IgD-negative memory B cell (primary cell): ENCODE data around the gene MSL3B.
A peak's percentile ranks its signal among the peaks of the same experiment; 100 is the strongest.

Experiments
- H3K27ac Mint-ChIP-seq, 3 donors: one replicate each; pipeline ENCODE4 v1.8.0; 2020 to 2022; ENCODE audit warnings: mild to moderate bottlenecking in 3 of 3, mixed read lengths in 3 of 3, moderate library complexity in 1 of 3
- H3K27me3 Mint-ChIP-seq: one replicate; pipeline ENCODE4 v1.8.0; 2021; ENCODE audit warnings: mixed read lengths
- H3K36me3 Mint-ChIP-seq: one replicate; pipeline ENCODE4 v1.8.0; 2020; ENCODE audit warnings: mild to moderate bottlenecking, mixed read lengths
- H3K4me1 Mint-ChIP-seq, 3 donors: one replicate each; pipeline ENCODE4 v1.8.0; 2020 to 2022; ENCODE audit warnings: mixed read lengths in 3 of 3, mild to moderate bottlenecking in 1 of 3
- H3K4me3 Mint-ChIP-seq, 4 donors: one replicate each; pipeline ENCODE4 v1.8.0; 2020 to 2022; ENCODE audit warnings: mild to moderate bottlenecking in 4 of 4, mixed read lengths in 4 of 4, moderate library complexity in 3 of 4
- H3K9me3 Mint-ChIP-seq, 3 donors: one replicate each; pipeline ENCODE4 v1.8.0; 2020 to 2021; ENCODE audit warnings: mixed read lengths in 3 of 3, mild to moderate bottlenecking in 1 of 3

The MSL3B gene

DNA sequence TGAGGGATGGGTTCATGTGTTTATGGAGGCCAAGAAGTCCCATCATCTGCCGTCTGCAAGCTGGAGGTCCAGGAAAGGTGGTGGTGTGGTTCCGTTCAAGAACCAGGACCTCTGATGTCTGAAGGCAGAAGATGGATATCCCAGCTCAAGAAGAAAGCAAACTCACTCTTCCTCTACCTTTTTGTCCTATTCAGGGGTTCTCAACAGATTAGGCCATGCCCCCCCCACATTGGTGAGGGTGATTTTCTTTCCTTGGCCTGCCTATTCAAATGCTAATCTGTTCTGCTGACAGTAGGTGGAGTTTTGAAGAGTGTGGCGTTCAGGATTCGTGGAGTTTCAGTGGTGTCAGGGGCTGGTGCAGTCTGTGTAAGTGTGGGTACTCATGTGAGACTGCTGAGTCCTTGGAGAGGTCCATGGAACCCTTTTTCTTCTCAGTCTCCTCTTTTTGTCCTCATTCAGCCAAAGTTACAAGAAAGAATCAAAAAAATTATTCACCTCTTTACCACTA is 5.9 kb downstream of the MSL3B start:
- Mint-ChIP-seq H3K4me1 (peaks cover 0 to 5% (median 0%) of the 10 kb centered on the region in 3 donors), H3K36me3 (no peaks in the 10 kb centered on the region), H3K27me3 (no peaks in the 10 kb centered on the region), H3K4me3 (peak overlapping the region in 1 of 4 donors; percentile 19), H3K9me3 (peaks cover 0 to 7% (median 1%) of the 10 kb centered on the region in 3 donors), H3K27ac (no peak overlapping the region)

DNA sequence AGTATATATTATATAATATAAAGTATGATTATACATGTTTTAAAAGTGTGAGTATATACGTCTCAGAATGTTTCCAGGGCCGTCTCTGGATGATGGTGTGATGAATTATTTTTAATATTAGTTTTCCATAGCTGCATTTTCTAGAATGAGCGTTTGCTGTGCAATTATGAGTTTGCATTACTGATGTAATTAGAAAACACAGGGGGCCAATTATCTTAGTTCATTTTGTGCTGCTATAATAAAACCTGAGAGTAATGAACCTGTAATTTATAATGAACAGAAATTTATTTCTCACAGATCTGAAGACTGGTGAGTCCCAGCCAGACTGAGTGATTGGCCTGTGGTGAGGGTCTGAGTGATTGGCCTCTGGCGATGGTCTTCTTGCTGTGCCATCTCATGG is 9.9 kb downstream of the MSL3B start:
- Mint-ChIP-seq H3K36me3 (peaks cover 2% of the 10 kb centered on the region), H3K4me1 (peaks cover 6 to 11% (median 8%) of the 10 kb centered on the region in 3 donors), H3K4me3 (no peak overlapping the region), H3K27me3 (peaks cover 2% of the 10 kb centered on the region), H3K27ac (no peak overlapping the region), H3K9me3 (peaks cover 0 to 1% (median 0%) of the 10 kb centered on the region in 3 donors)

DNA sequence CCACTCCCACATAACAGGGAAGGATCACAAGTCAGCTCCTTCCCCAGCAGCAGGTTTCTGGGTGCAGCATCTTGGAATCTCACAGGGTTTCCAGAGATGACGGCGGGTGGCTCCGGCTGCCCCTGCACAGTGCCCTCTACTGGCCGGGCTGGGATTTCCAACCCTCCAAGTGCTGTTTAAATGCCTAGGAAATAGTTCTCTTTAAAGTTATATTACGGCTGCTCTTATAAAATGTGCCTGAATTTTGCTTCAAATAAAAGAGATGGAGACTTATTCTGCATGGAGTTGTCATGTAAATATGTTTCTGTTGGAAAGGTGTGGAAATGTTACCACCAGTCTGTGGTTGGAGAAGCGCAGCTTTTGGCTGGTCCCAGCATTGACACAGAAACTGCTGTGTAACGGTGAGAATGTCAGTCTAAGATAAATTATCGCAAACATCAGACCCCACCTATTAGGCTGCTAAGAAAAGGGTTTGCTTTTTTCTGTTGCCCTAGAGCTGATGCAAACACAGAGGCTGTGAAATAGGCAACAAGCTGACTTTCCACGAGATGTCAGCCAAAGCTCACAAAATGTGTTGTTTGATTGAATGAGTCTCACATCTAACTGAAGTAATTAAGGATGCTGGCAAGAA is 10.6 kb downstream of the MSL3B start:
- Mint-ChIP-seq H3K27me3 (peaks cover 2% of the 10 kb centered on the region), H3K4me1 (peaks cover 6 to 12% (median 9%) of the 10 kb centered on the region in 3 donors), H3K9me3 (peaks cover 0 to 1% (median 0%) of the 10 kb centered on the region in 3 donors), H3K27ac (peak overlapping the region in 1 of 3 donors; percentile 57), H3K4me3 (peak overlapping the region in 2 of 4 donors; percentile 40 to 77), H3K36me3 (peaks cover 2% of the 10 kb centered on the region)

DNA sequence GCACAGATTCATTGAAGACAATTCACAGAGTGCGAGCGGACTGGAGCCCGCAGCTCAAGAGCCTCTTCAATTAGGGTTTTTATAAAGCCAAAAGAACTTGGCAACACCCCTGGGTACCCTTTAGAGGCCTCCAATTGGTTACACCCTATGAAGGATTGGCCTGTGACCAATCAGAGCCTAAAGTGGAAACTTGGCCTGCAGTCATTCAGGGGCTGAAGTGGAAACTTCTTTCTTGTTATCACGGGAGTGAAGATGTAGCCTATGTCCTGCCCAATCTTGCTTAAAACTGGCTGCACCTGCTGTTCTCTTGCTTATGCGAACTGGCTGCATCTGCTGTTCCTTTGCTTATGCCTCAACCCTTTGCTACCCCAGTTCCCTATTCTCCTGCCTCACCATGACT is 12.0 kb downstream of the MSL3B start:
- Mint-ChIP-seq H3K36me3 (peaks cover 2% of the 10 kb centered on the region), H3K4me3 (peak overlapping the region in 2 of 4 donors; percentile 10 to 67), H3K4me1 (peaks cover 7 to 15% (median 11%) of the 10 kb centered on the region in 3 donors), H3K9me3 (no peaks in the 10 kb centered on the region), H3K27me3 (peaks cover 3% of the 10 kb centered on the region), H3K27ac (no peak overlapping the region)

DNA sequence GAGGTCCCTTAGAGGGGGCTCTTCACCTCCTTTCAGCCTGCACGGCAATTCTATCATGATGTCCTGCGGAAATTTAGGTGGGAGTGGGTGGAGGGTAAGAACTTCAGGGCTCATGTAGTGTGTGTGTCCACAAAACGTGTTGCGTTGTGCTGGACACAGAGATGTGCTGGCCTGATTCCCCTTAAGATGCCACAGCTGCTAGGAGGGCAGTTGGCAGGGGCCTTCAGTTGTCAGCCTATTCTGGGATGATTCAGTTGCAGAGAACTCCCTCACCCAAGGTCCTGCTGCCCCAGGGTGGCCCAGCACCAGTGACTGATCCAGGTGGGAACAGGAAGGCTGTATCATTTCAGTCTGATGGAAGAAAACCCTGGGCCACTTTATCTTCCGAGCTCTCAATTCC is 12.8 kb downstream of the MSL3B start:
- H3K9me3 Mint-ChIP-seq: no peaks in the 10 kb centered on the region
- peaks cover 3% of the 10 kb centered on the region for H3K27me3 Mint-ChIP-seq
- peak overlapping the region; percentile 52 to 99 (median 79) for H3K4me3 Mint-ChIP-seq
- H3K27ac Mint-ChIP-seq: peak overlapping the region in 1 of 3 donors; percentile 13
- H3K36me3 Mint-ChIP-seq: peaks cover 2% of the 10 kb centered on the region
- H3K4me1 Mint-ChIP-seq: peaks cover 7 to 15% (median 11%) of the 10 kb centered on the region in 3 donors

DNA sequence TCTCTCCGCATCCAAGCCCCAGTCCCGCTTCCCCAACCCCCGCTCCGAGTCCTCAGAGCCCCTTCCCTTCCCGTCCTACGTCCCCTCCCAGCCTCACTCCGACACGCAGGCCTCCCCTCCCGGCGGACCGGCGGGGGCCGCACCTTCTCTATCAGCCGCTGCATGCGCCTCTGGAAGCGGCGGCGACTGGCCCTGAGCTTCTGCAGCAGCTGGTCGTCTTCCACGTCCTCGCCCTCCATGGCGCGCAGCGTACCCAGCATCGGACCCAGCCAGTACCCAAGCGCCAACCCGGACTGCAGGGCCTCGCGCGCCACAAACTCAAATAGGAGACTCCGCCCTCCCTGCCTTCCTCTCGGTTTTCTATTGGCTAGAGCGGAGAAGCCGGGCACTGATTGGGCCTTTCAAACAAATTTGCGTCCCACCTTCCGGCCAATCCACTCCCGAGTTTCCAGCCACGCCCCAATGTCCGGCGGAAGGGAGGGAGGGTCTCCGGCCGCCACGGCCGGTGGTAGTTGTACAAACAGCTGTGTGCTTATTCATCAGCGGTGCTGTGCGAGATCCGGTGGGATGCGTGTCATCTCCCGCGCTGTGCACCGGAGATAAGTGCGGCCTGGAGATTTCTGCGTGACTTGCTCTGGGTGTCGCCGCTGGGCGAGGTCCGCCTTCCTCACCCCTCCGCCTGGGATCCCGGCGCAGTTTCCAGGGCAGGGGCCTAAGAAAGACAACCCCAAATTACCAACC is 13.8 kb downstream of the MSL3B start, which contains the start of gene HJURP:
HJURP (minus strand) TSS at position 295 of the 741 bp plus-strand sequence; CDS start at position 260, 35 bp downstream.
- peaks cover 3% of the 10 kb centered on the region for H3K27me3 Mint-ChIP-seq
- no peaks in the 10 kb centered on the region for H3K9me3 Mint-ChIP-seq
- H3K27ac Mint-ChIP-seq: peak within 1 kb of the TSS in 2 of 3 donors; percentile 13 to 85
- peaks cover 2% of the 10 kb centered on the region for H3K36me3 Mint-ChIP-seq
- peak within 1 kb of the TSS; percentile 74 to 99 (median 96) for H3K4me3 Mint-ChIP-seq
- H3K4me1 Mint-ChIP-seq: peaks cover 7 to 15% (median 11%) of the 10 kb centered on the region in 3 donors

DNA sequence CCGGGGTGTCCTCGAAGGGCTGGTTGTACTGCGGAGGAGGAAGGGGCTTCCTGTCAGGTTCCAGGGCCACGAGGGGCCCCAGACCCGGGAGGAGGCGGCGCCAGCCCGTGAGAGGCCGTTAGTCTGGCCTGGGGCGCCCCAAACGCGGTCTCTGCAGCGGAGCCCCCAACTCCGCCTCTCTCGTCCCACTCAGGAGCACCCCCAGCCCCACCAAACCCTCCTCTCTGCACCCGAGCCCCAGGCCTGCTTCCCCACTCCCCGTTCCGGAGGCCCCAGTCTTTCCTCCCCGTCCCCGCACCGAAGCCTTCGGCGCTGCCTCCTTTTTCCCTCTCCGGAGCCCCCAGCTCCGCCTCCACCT is 14.3 kb downstream of the MSL3B start:
- Mint-ChIP-seq H3K27ac (no peak overlapping the region), H3K27me3 (peaks cover 3% of the 10 kb centered on the region), H3K4me1 (peaks cover 7 to 15% (median 11%) of the 10 kb centered on the region in 3 donors), H3K4me3 (peak overlapping the region; percentile 74 to 99 (median 96)), H3K36me3 (peaks cover 2% of the 10 kb centered on the region), H3K9me3 (no peaks in the 10 kb centered on the region)

DNA sequence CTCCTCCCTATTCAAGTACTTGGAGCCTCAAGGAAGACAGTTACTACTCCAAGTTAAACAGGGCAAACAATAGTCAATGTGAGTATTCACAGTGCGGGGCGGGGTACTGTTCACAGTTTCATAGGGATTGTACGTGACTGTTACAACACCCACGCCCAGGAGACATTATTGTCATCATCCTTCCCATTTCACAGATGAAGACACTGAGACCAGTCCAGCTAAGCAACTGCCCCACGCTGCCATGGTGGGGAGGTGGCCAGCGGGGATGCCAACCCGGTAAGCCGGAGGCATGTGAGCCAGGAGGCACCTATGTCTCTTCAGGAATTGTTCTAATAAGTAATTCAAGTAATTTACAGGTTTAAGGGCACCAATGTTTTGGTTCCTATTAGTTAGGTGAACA is 14.8 kb downstream of the MSL3B start:
- peaks cover 3% of the 10 kb centered on the region for H3K27me3 Mint-ChIP-seq
- no peak overlapping the region for H3K27ac Mint-ChIP-seq
- H3K36me3 Mint-ChIP-seq: peaks cover 2% of the 10 kb centered on the region
- no peaks in the 10 kb centered on the region for H3K9me3 Mint-ChIP-seq
- H3K4me3 Mint-ChIP-seq: peak overlapping the region; percentile 74 to 99 (median 96)
- peaks cover 7 to 15% (median 11%) of the 10 kb centered on the region in 3 donors for H3K4me1 Mint-ChIP-seq

DNA sequence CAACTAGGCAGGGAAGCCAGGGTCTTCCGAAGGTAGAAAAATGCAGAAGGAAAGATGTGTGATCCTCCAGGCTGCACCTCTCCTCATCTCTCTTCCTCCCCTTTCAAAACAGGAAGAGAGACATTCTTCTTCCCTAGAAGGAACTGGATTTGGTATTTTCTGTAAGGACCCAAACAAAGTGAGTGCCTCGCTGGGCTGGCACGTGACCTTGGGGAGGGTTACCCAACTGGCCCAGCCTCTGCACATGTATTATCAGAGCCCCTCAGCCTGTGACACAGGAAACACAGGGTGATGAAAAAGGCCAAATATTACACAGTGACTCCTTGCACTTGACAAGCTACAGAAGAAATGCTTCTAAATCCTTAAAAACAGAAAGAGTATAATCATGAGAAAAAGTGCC is 16.1 kb downstream of the MSL3B start:
- no peak overlapping the region for H3K27ac Mint-ChIP-seq
- peaks cover 2% of the 10 kb centered on the region for H3K36me3 Mint-ChIP-seq
- peaks cover 3% of the 10 kb centered on the region for H3K27me3 Mint-ChIP-seq
- no peaks in the 10 kb centered on the region for H3K9me3 Mint-ChIP-seq
- H3K4me3 Mint-ChIP-seq: peak overlapping the region in 1 of 4 donors; percentile 65
- H3K4me1 Mint-ChIP-seq: peaks cover 7 to 11% (median 9%) of the 10 kb centered on the region in 3 donors

DNA sequence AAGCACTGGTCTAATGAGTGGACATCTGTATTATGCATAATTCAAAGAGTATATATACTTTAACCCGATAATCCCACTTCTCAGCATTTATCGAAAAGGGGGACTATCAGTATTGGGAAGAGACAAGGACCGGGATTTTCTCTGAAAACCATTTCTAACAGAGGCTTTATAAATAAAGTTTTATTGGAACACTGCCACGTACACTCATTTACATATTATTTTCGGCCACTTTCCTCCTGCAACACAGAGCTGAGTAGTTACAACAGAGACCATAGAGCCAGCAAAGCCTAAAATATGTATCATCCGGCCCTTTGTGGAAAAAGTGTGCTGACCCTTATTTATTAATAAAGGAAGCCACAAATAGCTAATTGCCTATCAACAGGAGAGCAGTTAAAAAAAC is 17.0 kb downstream of the MSL3B start:
- peaks cover 3% of the 10 kb centered on the region for H3K27me3 Mint-ChIP-seq
- H3K9me3 Mint-ChIP-seq: no peaks in the 10 kb centered on the region
- H3K27ac Mint-ChIP-seq: no peak overlapping the region
- H3K4me3 Mint-ChIP-seq: no peak overlapping the region
- peaks cover 2% of the 10 kb centered on the region for H3K36me3 Mint-ChIP-seq
- H3K4me1 Mint-ChIP-seq: peaks cover 7 to 11% (median 9%) of the 10 kb centered on the region in 3 donors

DNA sequence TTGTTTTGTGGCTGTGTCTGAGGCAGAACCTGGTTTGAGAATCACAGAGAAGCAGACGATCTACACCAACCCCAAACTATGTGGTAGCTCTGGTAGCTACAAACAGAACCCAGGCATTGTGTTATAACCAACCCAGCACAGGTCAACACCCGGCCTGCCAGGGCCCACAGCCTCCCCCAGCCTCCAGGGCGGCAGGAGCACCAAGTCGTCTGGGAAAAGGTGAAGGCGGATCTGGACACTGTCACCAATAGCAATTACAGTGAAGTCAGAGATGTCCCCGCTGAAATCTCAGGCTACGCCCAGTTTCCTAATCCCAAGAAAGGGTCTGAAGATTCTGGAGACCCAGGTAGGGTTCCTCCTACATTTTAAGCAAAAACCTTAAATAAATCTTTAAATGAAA is 17.4 kb downstream of the MSL3B start:
- H3K9me3 Mint-ChIP-seq: no peaks in the 10 kb centered on the region
- H3K4me1 Mint-ChIP-seq: peaks cover 7 to 13% (median 9%) of the 10 kb centered on the region in 3 donors
- H3K36me3 Mint-ChIP-seq: peaks cover 2% of the 10 kb centered on the region
- H3K27ac Mint-ChIP-seq: no peak overlapping the region
- peaks cover 3% of the 10 kb centered on the region for H3K27me3 Mint-ChIP-seq
- H3K4me3 Mint-ChIP-seq: peak overlapping the region in 1 of 4 donors; percentile 28

DNA sequence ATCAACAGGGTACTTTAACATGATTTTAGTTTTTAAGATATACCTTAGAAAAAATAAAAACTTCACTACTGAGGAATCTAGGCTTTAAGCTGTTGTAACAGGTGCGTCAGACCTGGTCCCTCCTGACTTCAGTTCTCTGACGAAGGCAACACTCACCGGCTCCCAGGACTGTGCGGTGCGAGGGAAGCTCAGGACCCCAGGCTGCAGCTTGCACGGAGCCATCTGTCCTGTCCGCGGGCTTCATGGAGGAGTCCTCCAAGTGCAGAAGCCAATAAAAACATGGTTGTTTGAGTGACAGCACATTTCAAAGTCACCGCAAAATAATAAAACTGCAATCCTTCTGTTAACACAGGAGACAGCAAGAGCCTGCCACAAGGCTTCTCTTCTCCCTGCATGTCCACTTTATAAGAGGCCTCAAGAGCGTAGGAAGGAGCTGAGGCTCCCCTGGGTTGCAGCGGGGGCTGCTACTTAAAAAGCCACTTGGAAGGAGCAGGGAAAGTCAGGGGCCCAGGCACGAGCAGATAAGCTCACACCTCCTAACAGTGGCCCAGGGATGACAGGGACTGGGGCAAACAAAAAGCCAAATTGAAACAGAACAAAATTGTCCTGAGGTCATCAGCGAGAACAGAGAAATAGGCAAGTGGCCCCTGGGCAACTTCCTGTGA is 18.4 kb downstream of the MSL3B start:
- H3K27me3 Mint-ChIP-seq: peaks cover 3% of the 10 kb centered on the region
- H3K9me3 Mint-ChIP-seq: no peaks in the 10 kb centered on the region
- peaks cover 2% of the 10 kb centered on the region for H3K36me3 Mint-ChIP-seq
- H3K27ac Mint-ChIP-seq: no peak overlapping the region
- H3K4me3 Mint-ChIP-seq: no peak overlapping the region
- H3K4me1 Mint-ChIP-seq: peaks cover 6 to 10% (median 7%) of the 10 kb centered on the region in 3 donors

DNA sequence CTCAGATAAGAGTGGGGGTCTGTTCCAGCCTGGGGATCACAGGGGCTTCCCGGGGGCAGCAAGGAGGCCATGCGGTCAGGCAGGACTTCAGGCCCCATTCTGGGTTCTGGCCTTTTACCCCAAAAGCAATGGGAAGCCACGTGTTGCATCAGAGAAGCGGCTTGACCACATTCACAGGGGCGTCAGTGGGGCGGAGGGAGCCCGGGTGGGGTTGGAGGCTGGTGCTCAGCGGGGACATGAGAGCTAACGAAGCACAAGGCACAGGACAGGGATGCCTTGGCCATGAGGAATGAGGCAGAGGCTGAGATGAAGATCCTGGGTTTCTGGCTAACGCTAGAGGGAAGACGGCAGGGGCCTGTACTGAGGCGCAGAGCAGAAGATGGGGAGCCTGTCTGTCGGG is 19.9 kb downstream of the MSL3B start:
- no peaks in the 10 kb centered on the region for H3K9me3 Mint-ChIP-seq
- H3K4me1 Mint-ChIP-seq: peaks cover 2 to 5% (median 5%) of the 10 kb centered on the region in 3 donors
- H3K36me3 Mint-ChIP-seq: no peaks in the 10 kb centered on the region
- no peak overlapping the region for H3K27ac Mint-ChIP-seq
- peaks cover 1% of the 10 kb centered on the region for H3K27me3 Mint-ChIP-seq
- H3K4me3 Mint-ChIP-seq: peak overlapping the region in 1 of 4 donors; percentile 18

DNA sequence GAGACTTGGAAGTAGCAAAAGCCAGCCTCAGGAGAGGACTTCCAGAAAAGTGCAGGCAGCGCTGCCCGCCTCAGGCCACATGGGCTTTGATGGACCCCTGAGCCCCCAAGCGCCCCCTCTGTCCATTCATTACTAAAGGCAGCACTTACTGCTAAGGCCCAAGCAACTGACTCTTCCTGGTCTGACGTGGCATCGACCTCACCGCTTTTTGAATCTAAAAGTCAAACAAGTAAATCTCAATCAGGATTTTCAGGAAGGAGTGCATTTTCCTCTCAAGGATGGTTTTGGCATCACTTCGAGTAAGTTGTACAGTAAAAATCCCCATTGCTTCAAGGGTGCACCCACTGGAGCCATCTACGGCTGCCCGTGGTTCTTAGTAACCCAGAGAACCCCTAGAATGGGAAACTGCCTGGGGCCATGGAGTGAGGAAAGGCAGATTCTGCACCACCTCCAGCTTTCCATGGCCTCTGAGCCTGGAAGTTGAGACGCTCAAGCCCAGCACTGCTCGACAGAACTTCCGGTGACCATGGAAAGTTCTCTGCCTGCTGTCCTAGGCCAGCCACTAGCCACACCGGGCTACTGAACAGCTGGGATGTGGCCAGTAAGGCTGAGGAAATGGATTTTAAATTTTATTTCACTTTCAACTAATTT is 20.8 kb downstream of the MSL3B start:
- Mint-ChIP-seq H3K4me3 (no peak overlapping the region), H3K9me3 (no peaks in the 10 kb centered on the region), H3K4me1 (peaks cover 0 to 2% (median under 1%) of the 10 kb centered on the region in 3 donors), H3K27me3 (peaks cover 1% of the 10 kb centered on the region), H3K36me3 (no peaks in the 10 kb centered on the region), H3K27ac (no peak overlapping the region)
